Stimulated activated CD8-positive, alpha-beta memory T cell treated with anti-CD3 and anti-CD28 coated beads, Interleukin-4, amount 100 ng/mL, for 48 hours (primary cell): Measurements from ENCODE around the gene RAD51B.
"Not testable (repeated sequence)": the region's sequence is repeated elsewhere in the genome, so short reads cannot be mapped to it uniquely, and the experiment has no call there.

Experiments used
- DNase-seq: peaks from one replicate; pipeline ENCODE4 v3.0.0-alpha.2; 2020

The RAD51B gene

DNA sequence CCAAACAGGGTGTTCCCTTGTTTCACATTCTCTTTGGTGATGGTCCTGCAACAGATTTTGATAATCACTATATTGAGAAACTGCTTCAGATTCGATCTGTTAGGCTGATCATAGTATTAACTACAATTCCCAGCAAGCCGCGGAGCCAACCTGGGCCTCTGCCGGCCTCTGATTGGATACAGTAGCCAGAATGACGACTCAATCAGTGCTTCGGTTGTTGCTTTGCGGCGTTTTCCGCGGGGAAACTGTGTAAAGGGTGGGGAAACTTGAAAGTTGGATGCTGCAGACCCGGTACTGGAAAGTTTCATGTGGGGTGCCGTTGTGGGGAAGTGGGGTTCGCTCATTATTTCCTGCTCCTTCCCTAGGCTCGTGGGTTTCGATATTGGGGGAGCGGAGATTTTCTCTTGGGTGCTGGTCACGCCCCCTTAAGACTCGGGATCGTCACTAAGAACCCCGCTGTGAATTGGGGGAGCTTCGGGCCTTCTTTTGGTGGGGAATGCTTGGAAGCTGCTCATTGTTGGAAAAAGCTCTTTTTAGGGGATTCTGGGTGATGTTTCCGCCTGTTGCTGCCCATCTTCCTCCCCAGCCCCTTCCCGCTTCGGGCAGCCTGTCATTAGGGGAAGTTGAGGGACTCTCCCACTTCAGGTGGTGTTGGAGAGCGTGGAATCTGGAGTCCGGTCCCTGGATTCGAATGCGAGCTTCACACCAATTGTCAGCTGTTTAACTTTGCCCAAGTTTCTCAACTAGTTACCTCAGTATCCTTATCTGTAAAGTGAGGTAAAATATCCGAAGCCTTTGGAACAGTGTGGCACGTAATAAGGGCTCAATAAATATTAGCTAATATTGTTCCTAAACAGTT, at the start of gene RAD51B:
Gene RAD51B (plus strand): TSS at position 217 of the 859 bp plus-strand sequence.
- peak; percentile 89 for DNase-seq

DNA sequence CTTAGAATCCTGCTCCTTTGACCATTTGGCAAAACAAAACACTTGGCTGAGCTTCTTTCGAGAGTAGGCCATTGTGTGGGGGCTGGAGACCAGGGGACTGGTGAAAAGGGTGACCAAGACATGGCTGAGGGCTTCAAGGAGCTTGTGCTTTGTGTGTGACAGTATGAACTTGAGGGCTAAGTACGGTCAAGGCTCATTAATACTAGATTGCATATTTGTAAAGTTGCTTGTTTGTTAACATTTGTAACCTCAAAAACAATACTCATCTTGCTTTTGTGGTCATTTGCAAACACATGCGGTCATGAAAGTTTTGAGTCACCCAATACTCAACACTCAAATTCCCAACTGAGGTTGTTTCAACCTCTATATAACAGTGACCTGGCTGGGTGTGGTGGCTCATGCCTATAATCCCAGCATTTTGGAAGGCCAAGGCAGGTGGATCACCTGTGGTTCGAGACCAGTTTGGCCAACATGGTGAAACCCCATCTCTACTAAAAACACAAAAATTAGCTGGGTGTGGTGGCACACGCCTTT, 45.7 kb upstream of the RAD51B start:
- no peak for DNase-seq

DNA sequence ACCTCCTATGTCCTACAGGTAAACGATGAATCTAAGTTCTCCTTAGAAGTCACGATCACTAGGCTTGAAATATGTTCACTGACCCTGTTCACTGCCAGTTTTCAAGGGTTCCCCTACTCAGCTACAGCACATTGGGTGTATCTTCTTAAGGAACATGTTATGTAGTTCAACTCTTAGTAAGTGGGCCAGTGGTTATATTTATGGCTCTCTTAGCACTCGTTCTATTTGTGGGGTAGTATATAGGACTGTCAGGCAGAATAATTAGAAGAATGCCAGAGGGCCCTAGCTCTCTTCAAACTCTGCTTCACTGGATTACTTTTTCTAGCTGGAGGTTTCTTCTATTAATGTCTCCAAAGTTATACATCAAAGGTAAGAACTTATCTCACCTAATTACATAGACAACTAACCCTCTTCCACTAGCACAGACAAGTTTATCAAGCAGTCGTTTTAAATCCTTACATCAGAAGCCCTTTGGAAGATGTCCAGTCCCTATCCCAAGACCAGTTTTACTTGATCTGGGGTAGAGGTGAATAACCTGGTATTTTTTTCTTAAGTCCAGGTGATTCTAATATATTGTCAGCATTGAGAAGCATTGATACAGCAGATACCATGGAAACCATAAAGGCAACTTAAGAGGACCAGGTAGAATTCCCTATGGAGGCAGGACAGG, 42.8 kb upstream of the RAD51B start:
- no peak for DNase-seq

DNA sequence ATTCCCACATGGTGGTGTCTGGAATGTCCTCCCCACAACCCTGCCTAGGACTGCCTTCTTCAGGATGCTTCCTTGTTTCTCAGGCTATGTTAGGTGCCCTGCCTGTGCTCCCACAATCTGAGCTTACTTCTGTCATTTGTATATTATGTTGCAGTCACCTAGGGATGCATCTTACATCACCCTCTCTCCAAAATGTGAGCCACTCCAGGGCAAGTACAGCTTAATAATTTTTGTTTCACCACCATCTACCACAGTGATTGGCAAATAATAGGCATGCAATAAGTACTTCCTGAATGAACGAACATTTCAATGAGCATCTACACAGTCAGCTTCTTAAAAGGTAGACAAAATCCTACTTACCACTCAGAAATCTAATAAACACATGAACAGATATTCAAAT, 40.8 kb upstream of the RAD51B start:
- DNase-seq: no peak

DNA sequence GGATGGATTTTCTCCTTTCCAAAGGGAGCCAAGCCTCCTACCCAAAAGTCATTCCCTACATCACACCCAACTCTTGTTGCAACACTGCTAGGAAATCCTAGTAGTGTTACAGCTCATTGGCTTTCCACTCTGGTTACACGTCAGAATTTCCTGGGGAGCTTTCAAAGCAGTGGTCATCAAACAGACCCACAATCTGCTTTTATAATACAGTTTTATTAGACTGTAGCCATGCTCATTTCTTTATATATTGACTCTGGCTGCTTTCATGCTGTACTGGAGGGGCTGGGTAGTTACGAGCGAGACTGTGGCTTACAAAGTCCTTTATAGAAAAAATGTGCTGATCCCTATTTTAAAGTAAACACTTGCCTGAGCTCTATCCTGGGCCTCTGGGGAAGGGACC, 37.5 kb upstream of the RAD51B start:
- DNase-seq: no peak

DNA sequence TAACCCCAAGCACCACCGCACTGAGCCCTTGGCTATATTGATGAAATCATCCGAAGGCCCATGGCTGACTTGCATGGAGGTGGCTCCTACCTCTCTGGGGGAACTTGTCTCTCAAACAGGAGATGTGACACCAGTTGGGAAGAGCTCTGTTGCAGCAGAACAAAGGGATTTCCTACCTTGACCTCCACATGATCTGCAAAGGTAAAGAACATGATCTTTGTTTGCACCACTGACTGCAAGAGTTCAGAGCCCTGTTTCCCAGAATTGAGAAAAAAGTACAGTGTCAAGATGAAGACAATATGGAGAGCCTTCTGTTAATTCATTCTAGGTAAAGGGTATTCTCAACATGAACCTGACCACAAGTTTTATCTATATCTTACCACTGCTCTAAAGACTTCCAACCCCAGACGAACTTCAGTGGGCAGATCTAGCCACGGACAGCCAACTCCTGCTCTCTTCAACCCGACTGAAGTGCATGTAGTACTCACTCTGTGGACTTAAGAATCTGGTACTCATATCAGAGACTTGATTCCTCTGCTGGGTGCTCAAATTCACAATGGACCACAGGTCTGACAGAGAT, 35.2 kb upstream of the RAD51B start:
- DNase-seq: no peak

DNA sequence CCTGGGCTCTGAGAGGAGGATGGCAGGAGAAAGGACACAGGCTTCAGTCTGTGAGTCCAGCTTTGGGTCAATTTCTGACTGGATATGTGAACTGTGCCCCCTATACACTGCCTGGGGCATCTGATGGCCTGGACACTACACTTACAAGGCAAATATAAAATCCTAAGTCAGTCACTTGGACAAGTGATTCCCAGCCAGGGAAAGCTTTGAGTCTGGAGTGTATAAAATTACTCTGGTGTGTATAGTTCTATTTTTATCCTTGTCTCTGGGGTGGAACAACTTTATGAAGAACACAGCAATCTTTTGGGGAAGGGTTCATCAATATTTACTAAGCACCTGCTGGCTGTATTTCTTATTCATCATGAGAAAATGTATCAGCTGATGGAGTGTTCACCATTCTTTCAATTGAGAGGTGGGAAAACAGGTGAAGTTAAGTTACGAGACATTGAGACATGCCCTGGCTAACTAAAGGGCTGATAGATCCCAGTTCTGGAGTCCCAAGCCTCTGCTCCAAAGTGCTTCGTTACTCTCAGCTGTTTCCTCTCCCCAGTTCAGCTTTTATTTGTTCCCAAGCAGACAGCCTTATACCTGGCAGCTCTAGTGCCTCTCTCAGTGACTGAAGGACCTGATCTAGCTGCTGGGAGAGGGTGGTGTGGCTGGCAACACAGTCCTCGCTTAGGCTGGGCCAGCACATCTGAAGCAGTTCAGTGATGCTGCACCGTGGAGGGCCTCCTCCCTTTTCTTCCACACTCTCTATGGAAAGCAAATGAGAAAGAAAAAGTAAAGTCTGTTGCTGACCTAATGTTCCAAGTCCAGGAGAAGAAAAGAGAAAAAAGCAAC, 34.1 kb upstream of the RAD51B start:
- DNase-seq: no peak

DNA sequence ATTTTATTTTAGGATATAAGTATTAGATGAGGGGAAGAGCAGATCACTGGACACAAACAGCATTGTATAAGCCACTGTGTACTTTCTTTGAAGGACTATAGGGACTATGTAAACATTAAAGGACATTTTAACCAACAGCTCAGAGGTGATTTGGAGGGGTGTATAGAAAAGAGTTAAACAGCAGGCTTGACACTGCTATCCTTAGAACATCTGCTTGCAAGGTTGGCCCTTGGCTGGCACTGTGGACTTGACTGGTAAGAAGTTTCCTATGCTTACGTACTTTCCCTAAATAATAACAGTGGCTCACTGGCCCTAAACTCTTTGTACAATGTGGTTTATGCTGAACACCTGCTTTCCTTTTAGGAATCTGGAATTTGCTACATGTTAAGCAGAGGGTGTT, 31.9 kb upstream of the RAD51B start:
- no peak for DNase-seq

DNA sequence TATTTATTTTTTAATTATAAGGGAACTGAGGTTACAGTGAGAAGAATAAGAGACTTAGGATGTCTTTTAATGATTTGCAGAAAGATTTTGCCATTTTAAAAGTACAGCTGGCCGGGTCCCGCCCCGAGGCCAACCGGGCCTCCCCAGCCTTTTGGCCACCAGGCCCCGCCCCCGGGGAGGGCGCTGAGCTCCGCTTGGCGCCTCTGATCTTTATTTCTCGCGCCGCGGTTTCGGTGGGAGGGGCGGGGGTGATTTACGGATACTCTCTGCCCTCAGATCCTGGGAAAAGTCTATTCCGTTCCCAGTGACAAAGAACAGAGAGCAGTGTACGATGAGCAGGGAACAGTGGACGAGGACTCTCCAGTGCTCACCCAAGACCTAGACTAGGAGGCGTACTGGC, 20.8 kb upstream of the RAD51B start:
- no peak for DNase-seq

DNA sequence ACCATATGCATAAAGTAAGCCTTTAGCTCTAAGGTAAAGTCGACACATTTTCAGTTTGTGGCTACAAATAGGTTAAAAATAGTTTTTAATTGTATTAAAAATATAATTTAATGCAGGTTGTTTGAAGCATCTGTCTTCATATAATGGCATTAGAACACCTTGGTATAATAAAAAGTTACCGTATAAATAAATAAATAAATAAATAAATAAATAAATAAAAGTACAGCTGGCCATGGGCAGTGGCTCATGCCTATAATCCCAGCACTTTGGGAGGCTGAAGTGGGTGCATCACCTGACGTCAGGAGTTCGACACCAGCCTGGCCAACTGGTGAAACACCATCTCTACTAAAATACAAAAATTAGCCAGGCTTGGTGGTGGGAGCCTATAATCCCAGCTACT, 18.8 kb upstream of the RAD51B start:
- no peak for DNase-seq

DNA sequence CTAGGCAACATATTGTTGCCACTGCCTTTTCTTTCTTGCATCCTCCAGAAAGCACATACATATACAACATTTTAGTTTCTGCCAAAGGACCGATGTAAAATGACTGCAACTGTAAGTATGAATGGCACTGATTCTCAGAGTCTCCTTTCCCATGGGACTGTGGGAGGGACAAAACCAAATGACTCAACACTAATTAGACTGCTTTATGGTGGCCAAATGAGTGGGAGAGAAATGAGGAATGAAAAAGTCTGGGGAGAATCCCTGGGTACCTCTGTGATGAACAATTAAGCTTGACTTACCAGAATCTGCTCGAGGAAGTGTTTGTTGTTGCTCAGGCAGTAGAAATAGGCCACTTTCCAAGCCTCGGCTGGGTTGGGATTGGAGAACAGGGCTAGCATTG, 13.3 kb upstream of the RAD51B start:
- DNase-seq: no peak

DNA sequence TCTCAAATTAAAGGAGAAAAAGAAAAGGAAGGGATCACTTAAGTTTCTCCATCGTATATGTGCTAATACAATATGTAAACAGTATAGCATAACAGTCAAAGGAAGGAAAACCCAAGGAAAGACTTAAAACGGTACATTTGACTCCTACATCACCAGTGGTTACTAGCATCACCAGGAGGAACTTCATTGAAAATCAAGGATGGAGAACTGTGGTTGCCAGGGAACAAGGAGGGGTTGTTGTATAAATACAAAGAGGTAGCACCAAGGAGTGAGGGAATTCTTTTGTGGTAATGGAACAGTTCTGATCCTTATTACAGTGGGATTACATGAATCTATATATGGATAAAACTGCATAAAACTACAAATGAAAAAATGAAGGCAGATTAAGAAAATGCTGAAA, 4.8 kb upstream of the RAD51B start:
- DNase-seq: no peak

DNA sequence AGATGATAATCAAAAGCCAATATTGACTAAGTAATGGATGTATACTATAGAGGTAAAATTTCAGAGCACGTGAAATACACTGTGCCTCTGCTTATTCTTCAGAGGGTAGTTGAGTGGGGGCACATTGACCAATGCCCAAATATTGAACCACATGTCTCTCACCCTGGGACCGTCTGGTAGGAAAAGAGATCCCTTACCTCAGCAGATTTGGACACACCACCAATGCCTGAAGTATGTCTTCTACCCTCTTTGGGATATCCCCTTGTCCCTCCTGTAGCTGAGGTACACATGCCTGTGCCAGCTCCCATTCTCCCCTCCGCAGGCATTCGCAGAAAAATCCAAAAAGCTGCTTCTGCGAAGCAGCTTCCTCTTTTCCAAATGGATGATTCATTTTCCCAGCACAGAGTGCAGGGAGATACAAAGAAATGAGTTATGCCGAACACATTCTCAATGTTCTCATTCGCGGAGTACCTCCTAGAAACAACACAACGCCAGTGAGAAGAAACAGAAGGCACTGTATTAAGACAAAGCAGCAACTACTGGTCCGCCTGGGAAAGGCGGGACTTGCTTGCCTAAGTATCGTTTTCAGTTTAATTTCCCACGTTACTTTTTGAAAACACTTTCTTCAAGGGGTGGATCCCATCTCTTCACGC, 3.9 kb upstream of the RAD51B start:
- no peak for DNase-seq

DNA sequence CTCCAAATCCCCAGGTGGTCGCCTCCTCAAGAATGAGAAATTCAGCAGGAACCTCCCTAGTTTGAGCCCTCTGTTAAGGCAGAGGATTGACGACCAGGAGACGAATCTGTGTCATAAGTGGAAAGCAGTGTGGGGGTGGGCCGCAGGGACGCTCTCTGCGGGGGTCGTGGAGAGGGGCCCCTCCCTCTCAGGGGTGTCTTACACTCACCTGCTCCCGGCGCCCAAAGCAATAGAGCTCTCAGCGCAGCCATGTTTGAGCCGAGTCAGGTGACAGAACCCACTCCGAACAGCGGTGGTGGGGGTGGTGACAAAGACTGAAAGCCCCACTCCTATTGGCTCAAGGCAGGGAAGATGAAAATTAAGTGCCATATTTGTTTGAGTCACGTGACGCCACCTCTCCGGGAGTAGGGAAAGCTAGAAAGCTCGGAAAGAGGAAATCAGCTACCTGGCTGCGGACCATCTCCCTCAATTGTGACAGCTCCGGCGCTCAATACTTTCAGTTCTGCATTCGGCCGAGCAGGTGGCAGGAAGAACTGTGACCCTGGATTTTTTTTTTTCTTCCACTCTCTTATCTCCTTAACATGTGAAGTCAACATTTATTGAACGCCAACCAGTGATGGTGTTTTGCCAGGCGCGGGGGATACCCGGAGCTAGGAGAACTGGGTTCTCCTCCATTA, 3.1 kb upstream of the RAD51B start, which contains the start of gene ZFYVE26:
Gene ZFYVE26 (minus strand): TSS at position 265 of the 677 bp plus-strand sequence. CDS start 627 bp downstream, outside the sequence.
- peak; percentile 89 for DNase-seq

DNA sequence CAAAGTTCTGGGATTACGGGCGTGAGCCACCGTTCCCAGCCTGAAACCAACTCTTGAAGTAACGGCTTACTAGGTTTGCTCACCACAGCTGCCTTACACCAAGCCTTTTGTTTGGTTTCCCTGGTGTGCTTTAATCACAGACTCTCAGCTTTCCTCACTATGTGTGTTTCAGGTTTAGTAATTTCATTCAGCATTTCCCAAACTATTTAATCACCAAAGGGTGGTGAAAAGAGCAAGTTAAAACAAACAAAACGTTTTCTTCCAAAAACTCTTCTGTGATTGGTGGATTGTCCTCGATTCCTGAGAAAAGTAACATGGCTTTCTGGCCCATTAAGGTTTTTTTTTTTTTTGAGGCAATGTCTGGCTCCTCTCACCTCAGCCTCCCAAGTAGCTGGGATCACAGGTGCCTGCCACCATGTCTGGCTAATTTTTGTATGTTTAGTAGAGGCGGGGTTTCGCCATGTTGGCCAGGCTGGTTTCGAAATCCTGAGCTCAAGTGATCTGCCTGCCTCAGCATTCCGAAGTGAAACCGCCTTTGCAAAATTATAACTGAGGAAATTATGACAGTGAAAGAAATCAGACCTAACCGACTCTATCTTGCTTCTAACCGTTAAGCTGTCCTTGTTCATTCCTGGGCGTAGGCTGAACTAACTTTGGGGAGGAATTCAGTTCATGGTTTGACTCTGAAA, 1.7 kb upstream of the RAD51B start:
- no peak for DNase-seq

DNA sequence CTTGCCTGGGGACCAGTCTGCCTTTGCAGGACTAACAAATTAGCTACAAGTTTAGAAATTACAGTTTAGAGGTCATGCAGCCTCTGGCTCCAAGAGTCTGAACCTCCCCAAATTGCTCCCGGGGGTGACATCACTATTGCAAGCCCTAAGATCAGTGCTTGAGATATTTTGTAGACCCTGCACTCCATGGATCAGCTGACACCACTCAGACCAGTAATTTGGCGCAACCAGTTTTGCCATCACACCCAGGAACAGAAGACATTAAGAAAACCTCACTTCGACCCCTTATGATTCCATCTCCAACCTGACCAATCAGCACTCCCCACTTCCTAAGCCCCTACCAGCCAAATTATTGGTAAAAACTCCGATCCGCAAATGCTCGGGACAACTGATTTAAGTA, 1.1 kb upstream of the RAD51B start:
- DNase-seq: not testable (repeated sequence)

DNA sequence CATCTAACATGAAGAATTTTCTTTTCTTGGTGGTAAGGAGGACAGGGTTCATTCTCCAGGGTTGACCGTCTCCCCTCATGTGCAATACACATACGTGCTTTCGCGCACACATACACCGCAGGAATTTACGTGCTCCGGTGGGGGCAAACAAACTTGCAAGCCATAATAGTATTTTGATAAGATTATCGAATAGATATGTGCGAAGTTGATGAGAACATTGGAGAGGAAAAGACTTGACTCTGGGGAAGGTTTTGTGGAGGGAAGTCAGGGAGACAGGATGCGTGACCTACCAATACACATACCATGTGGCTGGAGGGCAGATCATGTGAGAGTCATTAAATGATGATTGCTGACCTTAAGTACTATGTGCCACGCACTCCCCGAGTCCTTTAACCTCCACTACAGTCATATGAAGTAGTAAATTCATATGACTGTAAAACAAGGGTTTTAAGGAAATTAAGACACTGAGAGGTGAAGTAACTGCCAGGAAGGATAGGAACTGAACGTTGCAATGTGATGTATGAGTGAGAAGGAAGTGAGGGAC, 921 bp downstream of the RAD51B start:
- no peak for DNase-seq

DNA sequence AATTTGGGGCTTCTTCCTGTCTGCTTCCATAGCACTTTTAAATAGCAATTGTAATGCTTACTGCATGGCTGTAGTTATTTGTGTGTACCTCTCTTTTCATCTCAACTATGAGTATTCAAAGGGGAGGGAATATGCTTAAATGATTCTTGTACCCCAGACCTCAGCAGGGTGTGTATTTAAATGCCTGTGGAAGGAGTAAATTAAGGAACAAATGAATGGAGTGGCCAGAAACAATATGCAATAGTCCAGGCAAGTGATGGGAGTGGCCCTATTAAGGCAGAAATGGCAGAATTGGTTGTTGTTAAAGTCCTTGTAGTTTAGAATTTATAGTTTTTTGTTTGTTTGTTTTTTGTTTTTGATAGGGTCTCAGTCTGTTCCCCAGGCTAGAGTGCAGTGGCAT, 1.5 kb downstream of the RAD51B start:
- no peak for DNase-seq

DNA sequence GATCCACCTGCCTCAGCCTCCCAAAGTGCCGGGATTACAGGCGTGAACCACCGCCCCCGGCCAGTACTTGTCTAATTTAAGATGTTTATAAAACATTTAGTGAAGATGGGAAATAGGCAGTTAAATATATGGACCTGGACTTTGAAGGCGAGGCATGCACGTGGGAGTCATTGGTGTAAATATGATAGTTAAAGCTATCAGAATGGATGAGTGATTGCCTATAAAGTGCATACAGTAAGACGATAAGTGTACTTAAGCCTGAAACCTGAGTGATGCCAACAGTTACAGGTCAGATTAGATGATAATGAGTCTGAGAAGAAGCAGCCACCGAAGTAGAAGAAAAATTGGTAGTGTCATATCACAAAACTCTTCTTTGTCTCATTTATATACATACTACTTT, 11.5 kb downstream of the RAD51B start:
- no peak for DNase-seq

DNA sequence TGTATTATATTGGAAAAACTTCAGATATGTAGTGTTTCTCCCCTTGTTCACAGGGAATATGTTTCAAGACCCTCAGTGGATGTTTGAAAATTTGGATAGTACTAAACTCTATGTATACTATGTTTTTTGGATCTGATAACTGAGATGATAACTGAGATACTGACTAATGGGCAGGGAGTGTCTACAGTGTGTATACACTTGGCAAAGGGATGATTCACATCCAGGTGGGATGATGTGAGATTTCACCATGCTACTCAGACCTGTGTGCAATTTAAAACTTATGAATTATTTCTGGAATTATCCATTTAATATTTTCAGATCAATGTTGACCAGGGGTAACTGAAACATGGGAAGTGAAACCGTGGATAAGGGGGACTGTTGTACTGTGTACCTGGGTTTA, 13.8 kb downstream of the RAD51B start:
- DNase-seq: no peak

DNA sequence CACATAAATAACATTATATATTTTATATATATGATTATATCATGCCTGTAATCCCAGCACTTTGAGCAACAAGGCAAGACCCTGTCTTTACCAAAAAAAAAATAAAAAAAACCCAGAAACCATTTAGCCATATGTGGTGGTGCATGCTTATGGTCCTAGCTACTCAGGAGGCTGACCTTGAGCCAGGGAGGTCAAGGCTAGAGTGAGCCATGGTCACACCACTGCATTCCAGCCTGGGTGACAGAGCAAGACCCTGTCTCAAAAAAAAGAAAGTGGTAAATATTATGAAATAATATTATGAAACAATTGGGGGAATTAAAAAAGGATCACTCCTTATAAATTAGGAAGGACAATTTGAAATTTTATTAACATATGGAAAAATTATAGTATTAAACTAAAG, 16.0 kb downstream of the RAD51B start:
- DNase-seq: no peak
